Omental fat pad (tissue), 4 donors: ENCODE measurements around the gene ADAMTS7. TPM values are rescaled to one million over a fixed set of nuclear protein-coding genes. Genes with fewer than 3 reads are reported as not detected.
A peak's percentile ranks its signal among the peaks of the same experiment; 100 is the strongest.
"Not testable (repeated sequence)": the region's sequence is repeated elsewhere in the genome, so short reads cannot be mapped to it uniquely, and the experiment has no call there.

Source experiments
- ATAC-seq: fragments of 150-250 bp; one replicate; pipeline ENCODE4 v1.9.1; 2016; ENCODE audit warnings: mild to moderate bottlenecking, moderate library complexity; ENCODE audit not compliant: low FRiP score
- DNase-seq: peaks from one replicate; pipeline ENCODE4 v3.0.0-alpha.2; 2019; ENCODE audit warnings: low spot score
- total RNA-seq, 4 donors: library from RNA; depleted of rRNA; stranded (reverse); fragments of >200 nt; gene quantifications; one replicate each; pipeline ENCODE4 v1.1.0, GENCODE V29; 2016
- TF ChIP-seq, protein P1 (sequence below), 3 donors: fragments of 450-650 bp; IDR thresholded peaks; one replicate each; pipeline ENCODE4 v1.5.1; 2016 to 2017; ENCODE audit warnings: antibody characterized with exemption in 3 of 3, mild to moderate bottlenecking in 3 of 3, moderate library complexity in 2 of 3

The ADAMTS7 gene
- total RNA-seq, 4 donors from 2014 or later = 4.4 to 7.8 (median 6.3) TPM

DNA sequence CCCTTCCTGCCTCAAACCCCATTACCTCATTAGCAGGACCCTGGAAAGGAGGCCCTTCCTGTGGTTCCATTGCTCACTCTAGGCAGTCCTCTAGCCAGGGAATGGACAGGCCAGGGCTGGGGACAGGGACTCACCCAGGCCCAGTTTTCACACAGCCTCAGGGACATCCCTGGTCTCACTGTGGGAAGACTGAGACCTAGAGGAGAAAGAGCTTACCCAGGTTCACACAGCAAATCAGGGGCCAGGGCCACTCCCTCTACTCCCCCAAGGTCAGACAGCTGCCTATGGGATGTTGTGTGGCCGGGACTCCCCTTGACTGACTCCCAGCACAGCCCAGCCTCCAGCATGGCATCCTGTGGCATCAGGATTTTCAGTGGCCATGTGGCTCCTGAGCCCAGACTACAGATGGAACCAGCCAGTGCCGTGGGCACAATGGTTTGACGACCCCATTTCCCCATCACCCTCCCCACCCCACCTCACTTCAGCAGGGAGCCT lies 49.3 kb downstream of the ADAMTS7 start:
- ATAC-seq (no peak), DNase-seq (no peak)
- TF ChIP-seq, protein P1, sequence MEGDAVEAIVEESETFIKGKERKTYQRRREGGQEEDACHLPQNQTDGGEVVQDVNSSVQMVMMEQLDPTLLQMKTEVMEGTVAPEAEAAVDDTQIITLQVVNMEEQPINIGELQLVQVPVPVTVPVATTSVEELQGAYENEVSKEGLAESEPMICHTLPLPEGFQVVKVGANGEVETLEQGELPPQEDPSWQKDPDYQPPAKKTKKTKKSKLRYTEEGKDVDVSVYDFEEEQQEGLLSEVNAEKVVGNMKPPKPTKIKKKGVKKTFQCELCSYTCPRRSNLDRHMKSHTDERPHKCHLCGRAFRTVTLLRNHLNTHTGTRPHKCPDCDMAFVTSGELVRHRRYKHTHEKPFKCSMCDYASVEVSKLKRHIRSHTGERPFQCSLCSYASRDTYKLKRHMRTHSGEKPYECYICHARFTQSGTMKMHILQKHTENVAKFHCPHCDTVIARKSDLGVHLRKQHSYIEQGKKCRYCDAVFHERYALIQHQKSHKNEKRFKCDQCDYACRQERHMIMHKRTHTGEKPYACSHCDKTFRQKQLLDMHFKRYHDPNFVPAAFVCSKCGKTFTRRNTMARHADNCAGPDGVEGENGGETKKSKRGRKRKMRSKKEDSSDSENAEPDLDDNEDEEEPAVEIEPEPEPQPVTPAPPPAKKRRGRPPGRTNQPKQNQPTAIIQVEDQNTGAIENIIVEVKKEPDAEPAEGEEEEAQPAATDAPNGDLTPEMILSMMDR (IDR thresholded peaks at IDR 0.05) = no peak

DNA sequence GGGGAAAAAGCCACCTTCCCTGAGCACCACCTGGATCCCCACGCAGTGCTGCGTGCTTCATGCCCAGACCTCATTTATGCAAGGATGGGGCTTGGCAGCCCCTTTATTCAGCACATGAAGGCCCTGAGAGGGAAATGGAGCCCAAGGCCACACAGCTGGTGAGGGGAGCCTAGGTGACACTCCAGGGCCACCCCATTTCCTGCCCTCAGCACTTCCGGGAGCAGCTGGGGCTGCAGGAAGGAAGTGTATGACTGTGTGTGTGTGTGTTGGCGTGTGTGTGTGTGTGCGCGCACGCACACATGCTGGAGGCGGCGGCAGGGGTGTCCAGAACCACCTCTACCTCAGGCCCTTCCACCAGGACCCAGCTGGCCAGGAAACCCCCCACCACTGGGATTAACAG lies 49.8 kb downstream of the ADAMTS7 start:
- not testable (repeated sequence) for ATAC-seq, DNase-seq

DNA sequence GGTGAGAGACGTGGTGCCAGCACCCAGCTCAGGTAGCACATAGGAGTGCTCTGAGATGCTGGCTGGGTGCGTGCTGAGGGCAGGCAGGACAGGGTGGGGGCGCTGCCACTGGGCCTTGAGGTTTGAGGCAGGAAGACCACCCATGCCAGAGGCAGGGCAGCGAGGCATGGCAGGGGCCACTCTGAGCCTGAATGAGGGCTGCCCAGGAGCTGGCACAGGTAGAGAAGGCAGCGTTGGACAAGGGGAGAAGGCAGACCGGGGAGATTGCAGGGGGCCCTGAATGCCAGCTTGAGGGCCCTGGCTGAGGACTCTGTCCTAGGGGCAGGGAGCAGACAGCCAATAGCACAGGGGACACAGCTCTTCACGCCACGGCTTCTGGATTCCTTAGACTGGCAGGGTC lies 50.2 kb downstream of the ADAMTS7 start:
- TF ChIP-seq, protein P1 (IDR thresholded peaks at IDR 0.05) = no peak
- DNase-seq = no peak
- ATAC-seq = no peak

DNA sequence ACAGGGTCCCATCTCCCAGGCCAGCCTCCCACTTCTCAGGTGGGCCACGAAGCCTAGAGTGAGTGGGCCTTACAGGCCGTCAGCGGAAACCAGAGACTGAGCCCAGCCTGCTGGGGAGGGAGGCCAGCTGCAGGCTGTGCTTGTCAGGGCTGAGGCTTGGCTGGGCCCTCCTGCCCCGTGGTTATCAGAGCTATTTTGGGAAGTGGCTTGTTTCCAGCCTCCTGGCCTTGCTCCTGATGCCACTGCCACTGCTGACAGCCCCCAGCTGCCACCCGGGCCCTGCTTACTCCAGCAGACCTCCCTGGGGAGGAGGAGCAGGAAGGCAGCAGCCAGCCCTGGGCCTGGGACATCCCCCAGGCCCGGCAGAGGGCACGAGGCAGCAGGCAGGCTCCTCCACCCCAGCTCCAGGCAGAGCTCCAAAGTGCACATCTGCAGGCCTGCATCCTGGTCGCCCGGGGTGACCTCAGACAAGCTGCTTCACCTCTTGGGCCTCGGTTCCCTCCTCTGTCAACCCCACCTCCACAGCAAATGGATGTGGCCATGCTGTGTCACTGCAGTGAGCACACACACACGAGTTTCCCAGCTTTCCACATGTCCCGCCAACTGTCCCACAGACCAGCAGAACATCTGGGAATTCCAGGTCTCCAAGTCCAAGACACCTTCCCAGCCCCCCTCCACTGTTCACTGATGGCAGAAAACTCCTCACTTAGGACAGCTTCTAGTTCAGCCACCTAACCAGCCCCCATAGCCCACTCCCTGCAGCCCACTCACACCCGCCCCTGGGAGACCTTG lies 51.0 kb downstream of the ADAMTS7 start:
- ATAC-seq, DNase-seq: not testable (repeated sequence)

DNA sequence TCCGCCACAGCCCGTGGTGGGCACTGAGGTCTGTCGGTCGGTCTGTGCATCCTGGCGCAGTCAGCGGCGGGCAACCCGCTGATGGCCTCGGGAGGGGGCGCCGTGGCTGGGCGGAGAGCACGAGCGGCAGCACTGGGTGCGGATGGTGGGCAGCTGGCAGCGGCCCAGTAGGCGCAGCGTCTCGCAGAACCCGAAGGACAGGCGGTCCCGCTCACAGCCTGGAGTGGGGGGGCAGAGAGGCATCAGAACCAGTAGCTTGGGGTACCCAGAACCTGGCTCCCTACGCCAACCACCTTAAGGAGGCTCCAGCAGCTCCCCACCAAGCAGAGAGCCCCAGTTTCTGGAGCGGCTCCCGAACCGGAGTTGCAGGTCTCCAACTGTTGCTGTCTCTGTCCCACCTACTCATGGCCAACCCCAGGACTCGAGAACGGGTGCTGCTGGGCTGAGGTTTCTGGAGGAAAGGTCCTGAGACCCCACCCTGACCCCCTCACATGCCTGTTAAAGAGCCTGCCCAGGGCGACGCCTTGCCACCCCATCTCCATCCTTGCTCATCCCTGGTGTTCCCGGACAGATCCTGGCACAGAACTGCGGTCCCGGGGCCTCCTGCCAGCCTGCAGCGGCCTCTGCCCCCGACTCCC lies 51.8 kb downstream of the ADAMTS7 start:
- not testable (repeated sequence) for ATAC-seq, DNase-seq

DNA sequence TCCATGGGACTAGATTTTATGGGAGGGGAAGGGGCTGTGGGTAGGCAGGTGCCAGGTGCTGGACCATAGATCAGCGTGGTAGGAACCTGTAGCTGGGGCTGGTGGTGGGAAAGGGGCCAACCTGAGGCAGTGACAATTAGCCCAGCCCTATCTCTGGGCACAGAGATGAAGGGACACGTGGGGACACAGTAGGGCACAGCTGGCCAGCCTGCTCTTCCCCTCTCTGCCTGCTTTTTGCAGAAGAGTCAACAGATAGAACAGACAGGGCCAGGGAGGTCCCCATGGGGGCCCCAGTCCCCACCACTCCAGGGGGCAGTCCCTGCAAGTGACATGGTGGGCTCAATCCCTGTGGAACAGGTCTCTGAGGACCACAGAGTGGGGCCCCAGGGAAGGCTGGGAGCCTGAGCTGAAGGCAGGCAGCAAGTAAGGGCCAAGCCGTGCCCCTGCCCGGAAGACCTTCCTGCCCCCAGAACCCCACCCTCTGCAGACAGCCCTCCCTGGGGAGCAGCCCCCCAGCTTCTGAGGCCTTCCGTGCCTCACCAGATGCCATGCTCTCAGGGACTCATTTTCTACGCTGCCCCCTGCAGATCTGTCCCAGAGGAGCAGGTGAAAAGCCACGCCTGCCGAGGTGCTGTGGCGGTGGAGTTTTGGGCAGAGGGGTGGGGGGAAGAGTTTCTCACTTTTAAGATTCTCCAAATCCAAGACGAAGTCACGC lies 52.6 kb downstream of the ADAMTS7 start:
- not testable (repeated sequence) for DNase-seq, ATAC-seq

DNA sequence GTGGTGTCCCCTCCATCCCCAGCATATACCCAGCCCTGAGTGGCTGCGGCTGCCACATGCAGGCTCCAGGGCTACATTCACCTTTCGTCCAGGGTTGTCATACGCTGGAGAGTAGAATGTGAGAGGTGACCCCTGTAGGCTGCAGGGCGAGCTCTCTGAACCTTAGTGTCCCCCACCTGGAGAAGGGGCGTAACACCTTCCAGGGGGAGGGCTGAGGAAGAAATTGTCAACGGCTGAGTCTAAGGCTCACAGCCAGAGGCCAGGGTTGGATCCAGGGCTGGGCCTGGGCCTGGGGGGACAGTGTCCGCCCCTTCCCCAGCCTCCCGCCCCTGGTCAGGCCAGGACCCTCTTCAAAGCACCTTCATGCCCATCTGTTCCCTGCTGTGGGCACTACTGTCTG lies 53.2 kb downstream of the ADAMTS7 start:
- DNase-seq, ATAC-seq: not testable (repeated sequence)

DNA sequence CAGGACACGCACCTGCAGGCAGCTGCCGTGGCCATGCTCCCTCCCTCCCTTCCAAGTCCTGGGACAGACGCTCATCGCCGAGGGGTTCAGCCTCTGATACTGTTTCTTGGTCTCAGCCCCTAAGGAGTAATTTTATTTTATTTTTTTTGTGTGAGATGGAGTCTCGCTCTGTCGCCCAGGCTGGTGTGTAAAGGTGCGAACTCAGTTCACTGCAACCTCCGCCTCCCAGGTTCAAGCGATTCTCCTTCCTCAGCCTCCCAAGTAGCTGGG lies 53.7 kb downstream of the ADAMTS7 start:
- no peak for DNase-seq
- ATAC-seq = no peak
- TF ChIP-seq, protein P1 (IDR thresholded peaks at IDR 0.05) = no peak

DNA sequence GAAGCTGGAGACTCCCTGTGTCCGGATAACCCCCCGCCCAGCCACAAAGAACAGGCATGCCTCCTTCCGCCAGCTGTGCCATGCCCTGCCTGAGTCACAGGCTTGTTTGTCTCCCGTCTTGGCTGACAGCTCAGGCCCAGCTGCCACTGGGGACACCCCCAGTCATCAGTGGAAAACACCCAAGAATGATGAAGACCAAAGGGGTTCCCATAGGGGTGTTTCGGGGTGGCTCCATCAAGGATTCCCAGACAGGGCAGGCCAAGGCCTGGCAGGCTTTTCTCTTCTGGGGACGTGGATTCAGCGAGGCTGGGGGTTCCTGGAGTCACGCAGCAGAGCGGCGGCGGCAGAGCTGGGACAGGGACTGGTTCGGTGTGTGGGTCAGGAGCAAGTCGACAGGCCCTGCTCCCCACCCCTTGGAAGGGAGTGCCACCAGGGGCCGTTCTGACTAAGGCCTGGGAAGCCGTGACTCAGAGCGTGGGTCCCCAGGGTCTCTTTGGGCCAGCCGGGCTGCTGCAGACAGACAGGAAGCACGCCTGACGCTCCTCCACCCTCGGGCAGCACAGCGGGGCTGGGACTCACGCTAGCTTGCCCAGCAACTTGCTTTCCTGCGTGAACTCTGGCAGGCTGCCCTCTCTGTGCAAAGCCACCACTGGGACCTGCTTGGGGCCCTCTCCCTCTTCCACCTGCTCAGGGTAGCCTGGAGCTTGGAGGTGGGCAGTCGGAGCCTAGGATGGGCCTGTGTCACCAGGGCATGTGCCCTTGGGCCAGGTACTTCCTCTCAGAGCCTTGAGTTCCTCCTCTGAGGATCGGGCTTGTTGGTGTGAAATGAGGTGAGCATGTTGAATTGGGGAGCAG lies 54.3 kb downstream of the ADAMTS7 start:
- peak; percentile 43 for DNase-seq

DNA sequence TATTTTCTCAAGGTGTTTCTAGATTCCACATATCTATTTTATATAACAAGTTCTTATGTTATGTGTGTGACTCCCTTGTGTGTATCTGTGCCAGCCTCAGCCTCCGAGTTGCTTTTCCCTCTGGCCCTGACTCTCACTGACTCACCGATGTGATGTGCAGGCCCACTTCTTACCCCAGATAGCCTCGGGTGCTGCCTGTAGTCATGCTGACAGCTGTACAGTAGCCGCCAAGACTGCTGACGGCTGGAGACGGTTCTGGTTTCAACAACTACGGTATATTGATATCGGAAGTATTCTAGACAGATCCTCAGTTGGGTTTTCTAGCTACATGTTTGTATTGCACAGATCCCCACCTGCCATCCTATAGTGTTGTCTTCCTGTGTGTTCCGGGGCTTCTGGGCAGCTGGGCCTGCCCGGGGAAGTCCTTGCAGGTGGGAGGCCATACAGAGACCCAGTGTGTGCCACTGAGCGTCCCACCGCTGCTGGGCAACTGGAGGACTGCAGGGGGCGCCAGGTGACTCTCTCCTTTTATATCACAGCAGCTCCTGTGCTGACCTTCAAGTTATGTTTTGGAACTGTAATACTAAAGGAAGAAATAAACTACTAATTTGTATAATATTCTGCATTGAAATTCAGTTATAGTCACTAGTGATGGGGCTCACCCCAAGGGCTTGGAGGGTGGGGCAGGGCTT lies 55.2 kb downstream of the ADAMTS7 start:
- not testable (repeated sequence) for DNase-seq
- peak; percentile 65 for ATAC-seq

More for the DNA sequence above, 54.3 kb downstream of the ADAMTS7 start:
- peak; percentile 38 for ATAC-seq

DNA sequence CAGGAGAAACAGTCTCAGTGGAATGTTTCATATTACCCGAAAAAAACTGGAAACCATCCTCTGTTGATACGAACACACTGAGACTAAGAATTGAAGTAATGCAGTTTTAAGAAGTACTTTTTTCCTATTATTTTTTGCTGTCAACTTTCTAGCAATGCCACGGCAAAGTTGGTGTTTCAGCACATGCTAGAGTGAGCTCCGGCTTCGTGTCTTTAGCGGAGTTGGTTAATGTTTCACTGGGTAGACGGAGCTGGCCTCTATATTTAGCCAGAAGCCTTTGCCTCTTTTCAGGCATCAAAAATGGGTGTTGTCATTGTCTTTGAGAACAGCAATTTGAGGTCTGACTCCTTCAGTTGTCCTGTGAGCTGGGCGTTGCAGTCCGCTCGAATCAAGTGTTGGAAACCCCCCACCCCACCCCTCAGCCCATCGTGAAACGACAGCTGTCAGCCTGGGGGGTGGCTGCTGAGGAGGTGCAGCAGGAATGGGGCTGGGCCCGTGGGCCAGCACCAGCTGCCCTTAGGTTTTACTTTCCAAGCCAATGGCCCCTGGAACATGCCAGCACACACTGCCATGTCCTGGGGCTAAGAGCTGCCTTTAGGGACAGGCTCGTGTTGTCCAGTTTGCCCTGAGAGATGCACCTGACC lies 56.5 kb downstream of the ADAMTS7 start:
- not testable (repeated sequence) for DNase-seq, ATAC-seq

DNA sequence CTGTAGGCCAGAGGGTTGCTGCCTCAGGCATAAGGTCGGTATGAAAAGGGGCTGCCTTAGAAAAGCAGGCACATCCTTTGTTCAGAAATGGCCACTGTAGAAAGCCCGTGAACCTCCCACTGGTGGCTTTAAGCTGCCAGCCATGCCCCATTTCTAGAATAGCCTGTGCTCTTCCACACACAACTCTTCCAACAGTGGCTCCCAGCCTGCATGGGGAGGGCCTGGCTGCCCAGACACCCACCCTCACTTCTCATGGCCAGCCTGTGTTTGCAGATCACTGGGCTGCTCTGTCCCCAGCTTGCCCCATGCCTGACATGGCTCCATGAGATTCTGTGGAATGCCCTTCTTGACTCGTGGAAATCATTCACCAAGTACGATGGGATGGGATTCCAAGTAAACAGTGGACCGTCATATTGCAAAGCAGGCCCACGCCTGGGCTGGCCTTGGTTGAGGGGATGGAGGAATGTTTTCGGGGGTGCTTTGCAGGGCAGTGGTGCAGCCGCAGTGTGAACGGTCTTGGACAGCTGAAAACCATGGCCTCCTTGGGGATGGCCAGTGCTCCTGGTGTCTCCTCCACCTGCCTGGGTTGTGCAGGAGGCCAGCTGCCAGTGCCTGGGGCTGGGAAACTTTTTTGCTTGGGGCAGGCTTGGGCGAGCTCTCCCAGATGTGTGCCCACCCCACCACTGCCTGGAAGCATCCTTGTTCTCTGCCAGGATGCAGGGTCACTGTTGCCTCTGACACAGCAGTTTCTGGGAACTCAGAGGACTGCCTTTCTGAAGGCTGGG lies 57.3 kb downstream of the ADAMTS7 start:
- not testable (repeated sequence) for ATAC-seq, DNase-seq

DNA sequence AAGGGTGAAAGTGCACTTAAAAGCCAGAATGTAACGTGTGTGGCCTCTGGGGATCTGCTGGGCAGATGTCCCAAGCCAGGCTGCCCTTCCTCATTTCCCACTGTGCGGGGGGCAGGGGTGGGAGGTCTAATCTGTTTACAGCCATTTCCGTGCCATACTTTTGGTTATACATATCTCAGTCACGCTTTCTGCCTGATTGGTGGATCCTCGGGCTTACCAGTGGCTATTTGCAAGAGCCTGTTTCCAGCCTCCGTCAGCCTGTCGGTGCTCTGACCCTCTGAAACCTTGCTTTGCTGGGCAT lies 58.0 kb downstream of the ADAMTS7 start:
- not testable (repeated sequence) for DNase-seq, ATAC-seq
